CD1c-positive myeloid dendritic cell (primary cell): Measurements from ENCODE around the gene GSTM3.
A peak's percentile ranks its signal among the peaks of the same experiment; 100 is the strongest.
"Not testable (repeated sequence)": the region's sequence is repeated elsewhere in the genome, so short reads cannot be mapped to it uniquely, and the experiment has no call there.

Experiments
- DNase-seq: peaks from one replicate; pipeline ENCODE4 v3.0.0-alpha.2; 2016; ENCODE audit errors: extremely low spot score

Gene GSTM3

GRCh38 chr1:109762039-109762585 is 21.3 kb upstream of the GSTM3 start:
- DNase-seq, result no peak

- DNase-seq, result no peak
These were observed 20.6 kb upstream of the GSTM3 start for GRCh38 chr1:109761227-109762038.

GRCh38 chr1:109760581-109761226 is 19.9 kb upstream of the GSTM3 start:
- DNase-seq, result no peak

- no peak for DNase-seq
These were observed 18.9 kb upstream of the GSTM3 start for GRCh38 chr1:109759513-109760334.

- no peak for DNase-seq
These were observed 17.3 kb upstream of the GSTM3 start for GRCh38 chr1:109757936-109758786.

- DNase-seq, result no peak
These were observed 16.1 kb upstream of the GSTM3 start for GRCh38 chr1:109756848-109757521.

GRCh38 chr1:109756325-109756724 is 15.5 kb upstream of the GSTM3 start:
- DNase-seq, result not testable (repeated sequence)

- DNase-seq, result no peak
These were observed 13.9 kb upstream of the GSTM3 start for GRCh38 chr1:109754738-109755137.

- DNase-seq, result no peak
These were observed 10.9 kb upstream of the GSTM3 start for GRCh38 chr1:109751531-109752260.

GRCh38 chr1:109750920-109751319 is 10.1 kb upstream of the GSTM3 start:
- DNase-seq, result no peak

GRCh38 chr1:109750241-109750882 is 9.5 kb upstream of the GSTM3 start:
- no peak for DNase-seq

GRCh38 chr1:109749221-109749620 is 8.4 kb upstream of the GSTM3 start:
- DNase-seq, result no peak

- not testable (repeated sequence) for DNase-seq
These were observed 7.5 kb upstream of the GSTM3 start for GRCh38 chr1:109748311-109748710.

GRCh38 chr1:109739738-109740614 is 862 bp downstream of the GSTM3 start:
- peak; percentile 83 for DNase-seq

GRCh38 chr1:109733236-109733870 is 7.5 kb downstream of the GSTM3 start:
- DNase-seq, result no peak

GRCh38 chr1:109732390-109732881 is 8.4 kb downstream of the GSTM3 start:
- DNase-seq, result no peak

- no peak for DNase-seq
These were observed 10.2 kb downstream of the GSTM3 start for GRCh38 chr1:109730666-109731065.

GRCh38 chr1:109728870-109729269 is 12.0 kb downstream of the GSTM3 start:
- no peak for DNase-seq
